Suprapubic skin (tissue), 4 donors: ENCODE data around the gene BUD23.

ENCODE experiments used
- CTCF ChIP-seq, 2 donors: fragments of 200-600 bp in 1 of 2; fragments of 450-650 bp in 1 of 2; sonication (generic) in 1 of 2; IDR thresholded peaks; one replicate each; pipeline ENCODE4 v1.5.1; 2016 to 2019; ENCODE audit warnings: antibody characterized with exemption in 2 of 2, mild to moderate bottlenecking in 1 of 2, moderate library complexity in 1 of 2
- EP300 ChIP-seq: sonication (generic); formaldehyde crosslinking; IDR thresholded peaks from one replicate; pipeline ENCODE4 v1.6.1; 2017; ENCODE audit warnings: antibody characterized with exemption
- POLR2A ChIP-seq, 2 donors: fragments of 450-650 bp; IDR thresholded peaks; one replicate each; pipeline ENCODE4 v1.6.1; 2017; ENCODE audit warnings: antibody characterized with exemption in 2 of 2, mild to moderate bottlenecking in 2 of 2, moderate library complexity in 2 of 2
- POLR2AphosphoS5 ChIP-seq, 3 donors: sonication (generic); formaldehyde crosslinking; IDR thresholded peaks; one replicate each; pipeline ENCODE4 v1.6.1; 2017; ENCODE audit warnings: antibody characterized with exemption in 3 of 3

- no peak for TF ChIP-seq POLR2AphosphoS5 (IDR thresholded peaks at IDR 0.05)
- no peak for TF ChIP-seq CTCF (IDR thresholded peaks at IDR 0.05)
- no peak for TF ChIP-seq EP300
- no peak for TF ChIP-seq POLR2A (IDR thresholded peaks at IDR 0.05)
Measured at GRCh38 chr7:73682745-73683055, 697 bp upstream of the BUD23 start.
